GM18867 (cell line): ENCODE measurements around the gene MS4A18.
A peak's percentile ranks its signal among the peaks of the same experiment; 100 is the strongest.
"Not testable (repeated sequence)": the region's sequence is repeated elsewhere in the genome, so short reads cannot be mapped to it uniquely, and the experiment has no call there.

Source experiments
- ATAC-seq: cut with Tn5 transposase; IDR thresholded peaks from one replicate; pipeline ENCODE4 v1.9.1; 2021; ENCODE audit warnings: mild to moderate bottlenecking, moderate library complexity; ENCODE audit not compliant: unreplicated experiment

The MS4A18 gene

DNA sequence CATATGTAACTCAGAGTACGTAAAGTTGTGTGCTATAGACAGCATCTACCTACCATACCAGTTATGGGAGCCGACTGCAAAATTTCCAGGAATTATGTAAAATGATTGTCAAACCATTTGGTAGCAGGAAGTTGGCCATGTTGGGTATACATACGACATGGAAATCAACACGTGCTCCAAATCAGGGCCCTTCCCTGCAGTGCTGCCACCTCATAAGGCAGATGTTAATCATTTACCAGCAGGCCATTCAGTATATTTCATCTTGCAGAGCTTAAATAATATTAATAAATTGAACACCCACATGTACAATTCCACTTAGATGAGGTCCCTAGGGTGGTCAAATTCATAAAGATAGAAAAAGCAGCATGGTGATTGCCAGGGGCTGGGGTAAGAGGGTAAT lies 9.8 kb downstream of the MS4A18 start:
- no peak for ATAC-seq

DNA sequence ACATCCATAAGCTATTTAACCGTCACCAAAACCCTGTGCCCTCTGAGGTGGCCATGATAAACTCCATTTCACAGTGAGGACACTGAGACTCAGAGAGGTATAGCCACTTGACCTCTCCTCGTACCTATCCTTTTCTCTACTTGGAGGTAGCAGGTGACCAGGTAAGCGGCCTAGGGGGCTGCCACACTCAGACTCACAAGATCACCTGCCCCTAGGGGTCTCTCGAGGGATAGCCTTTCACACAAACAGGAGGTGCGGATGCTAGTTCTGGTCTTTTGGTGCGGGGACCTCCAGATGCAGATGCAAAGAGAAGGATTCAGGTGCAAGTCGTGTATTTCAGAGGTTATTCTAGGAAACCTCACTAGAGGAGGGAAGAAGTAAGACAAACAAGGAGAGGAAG lies 14.6 kb downstream of the MS4A18 start:
- ATAC-seq = no peak

DNA sequence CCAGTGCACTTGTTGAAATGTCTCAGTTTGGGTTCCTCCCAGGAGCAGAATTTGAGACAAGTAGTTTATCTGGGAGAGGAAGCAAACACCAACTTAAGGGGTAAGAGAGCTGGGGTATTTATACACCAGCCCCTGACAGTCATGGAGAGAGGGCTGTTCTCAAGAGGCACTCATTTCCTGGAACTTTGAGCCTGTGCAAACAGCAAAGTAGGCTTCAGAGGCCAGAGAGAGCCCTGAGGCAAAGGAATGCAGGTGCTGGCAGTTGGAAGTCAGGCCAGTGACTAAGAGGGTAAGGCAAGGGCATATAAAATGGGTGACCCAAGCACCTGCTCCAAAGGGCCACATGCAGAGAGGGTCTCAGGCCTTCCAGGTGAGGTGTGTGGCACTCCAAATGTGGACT lies 16.1 kb downstream of the MS4A18 start:
- no peak for ATAC-seq

DNA sequence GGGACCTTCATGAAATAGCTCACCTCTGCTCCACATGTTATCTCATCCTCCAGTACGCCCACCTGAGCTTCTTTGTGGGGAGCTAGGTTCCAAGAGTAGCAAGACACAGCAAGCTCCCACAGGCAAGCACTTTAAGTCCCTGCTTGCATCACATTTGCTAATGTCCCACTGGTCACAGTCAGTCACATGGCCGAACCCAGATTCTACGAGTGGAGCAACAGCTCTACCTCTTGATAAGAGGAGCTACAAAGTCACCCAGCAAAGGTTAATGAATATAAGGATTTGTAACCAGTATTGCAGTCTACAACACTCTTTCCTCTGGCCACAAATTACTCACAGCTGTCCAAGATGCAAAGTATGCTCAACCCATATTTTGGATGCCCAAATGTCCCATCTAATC lies 16.9 kb downstream of the MS4A18 start:
- ATAC-seq = no peak

DNA sequence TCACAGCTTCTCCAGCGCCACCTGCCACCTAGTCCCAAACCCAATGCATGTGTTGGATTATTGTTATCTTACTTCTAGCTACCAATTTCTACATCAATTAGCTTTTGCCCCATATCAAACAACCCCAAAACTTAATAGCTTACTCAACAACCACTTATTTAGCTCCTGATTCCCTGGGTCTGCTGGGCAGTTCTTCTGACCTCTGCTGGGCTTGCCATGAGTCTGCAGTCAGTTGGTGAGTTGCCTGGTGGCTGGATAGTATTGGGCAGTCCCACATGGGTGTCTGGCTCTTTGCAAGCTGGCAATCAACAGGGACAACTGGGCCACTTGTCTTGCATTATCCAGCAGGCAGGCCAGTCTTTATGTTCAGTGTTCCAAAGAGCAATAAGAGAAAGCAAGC lies 18.5 kb downstream of the MS4A18 start:
- ATAC-seq = no peak

- no peak for ATAC-seq
Observed at GRCh38 chr11:60744114-60744513, 19.6 kb downstream of the MS4A18 start.

- ATAC-seq = no peak
Observed at GRCh38 chr11:60747359-60747873, 22.9 kb downstream of the MS4A18 start.

DNA sequence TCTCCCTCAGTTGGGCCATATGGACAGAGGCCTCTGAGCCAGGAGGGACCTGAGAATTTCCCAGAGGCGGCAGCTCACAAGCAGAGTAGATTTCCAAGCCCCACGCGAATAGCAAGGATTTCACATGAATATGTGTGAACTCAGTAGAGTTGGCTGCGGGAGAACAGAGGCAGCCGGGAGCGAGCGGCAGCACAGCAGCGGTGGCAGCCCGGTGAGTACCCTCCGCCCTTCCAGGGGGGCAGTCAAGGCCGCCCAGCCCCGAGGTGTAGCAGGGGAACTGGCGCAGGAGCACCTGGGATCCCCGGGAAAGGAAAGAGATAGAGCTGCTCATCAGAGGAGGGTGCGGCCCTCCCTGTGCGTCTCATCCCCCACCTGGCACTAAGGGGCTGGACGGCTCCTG lies 23.7 kb downstream of the MS4A18 start:
- no peak for ATAC-seq

DNA sequence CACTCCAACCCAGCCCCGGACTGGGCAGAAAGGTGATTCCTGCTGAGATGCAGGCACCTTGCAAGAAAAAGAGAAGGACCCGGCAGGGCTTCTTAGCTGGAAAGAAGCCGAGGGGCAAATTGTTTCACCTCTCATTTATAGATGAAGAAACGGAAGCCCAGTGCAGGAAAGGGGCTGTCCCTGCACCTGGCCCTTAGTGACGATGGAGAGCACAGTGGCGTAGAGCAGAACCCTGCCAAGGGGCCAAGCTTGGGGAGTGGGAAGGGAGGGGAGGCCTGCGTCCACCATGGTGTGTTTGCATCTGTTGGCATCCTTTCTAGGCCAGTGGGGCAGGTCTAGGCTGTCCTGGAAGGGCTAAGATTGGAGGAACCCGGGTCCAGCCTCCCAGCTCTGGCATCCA lies 24.3 kb downstream of the MS4A18 start:
- no peak for ATAC-seq

DNA sequence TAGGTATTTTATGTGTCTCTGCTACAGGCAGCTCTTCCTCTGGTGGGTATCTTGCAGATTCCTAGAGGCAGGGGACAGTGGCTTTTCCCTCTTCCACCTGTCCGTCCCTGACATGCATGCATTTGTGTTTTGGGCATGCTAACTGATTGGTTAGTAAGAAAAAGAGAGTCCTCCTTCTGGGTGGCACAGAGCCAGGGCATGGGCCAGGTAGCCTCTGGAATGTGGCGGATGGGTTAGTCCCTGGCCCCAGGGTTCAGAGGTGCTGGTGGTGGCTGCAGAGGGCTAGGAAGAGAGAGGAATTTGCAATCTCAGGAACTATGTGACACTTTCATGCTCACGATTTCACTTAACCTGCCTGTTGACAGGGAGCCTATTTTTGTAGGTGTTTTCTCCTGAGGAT lies 26.4 kb downstream of the MS4A18 start:
- no peak for ATAC-seq

- no peak for ATAC-seq
Observed at GRCh38 chr11:60753309-60753708, 28.8 kb downstream of the MS4A18 start.

DNA sequence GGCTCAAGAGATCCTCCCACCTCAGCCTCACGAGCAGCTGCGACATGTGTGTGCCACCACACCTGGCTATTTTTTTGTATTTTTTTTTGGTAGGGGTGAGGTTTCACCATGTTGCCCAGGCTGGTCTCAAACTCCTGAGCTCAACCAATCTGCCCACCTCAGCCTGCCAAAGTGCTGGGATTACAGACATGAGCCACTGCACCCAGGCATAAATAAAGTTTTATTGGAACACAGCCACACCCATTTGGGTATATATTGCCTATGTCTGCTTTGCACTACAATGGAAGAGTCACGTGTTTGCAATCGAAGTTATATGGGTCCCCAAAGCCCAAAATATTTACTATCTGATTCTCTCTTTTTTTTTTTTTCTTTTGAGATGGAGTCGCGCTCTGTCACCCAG lies 30.4 kb downstream of the MS4A18 start:
- no peak for ATAC-seq

DNA sequence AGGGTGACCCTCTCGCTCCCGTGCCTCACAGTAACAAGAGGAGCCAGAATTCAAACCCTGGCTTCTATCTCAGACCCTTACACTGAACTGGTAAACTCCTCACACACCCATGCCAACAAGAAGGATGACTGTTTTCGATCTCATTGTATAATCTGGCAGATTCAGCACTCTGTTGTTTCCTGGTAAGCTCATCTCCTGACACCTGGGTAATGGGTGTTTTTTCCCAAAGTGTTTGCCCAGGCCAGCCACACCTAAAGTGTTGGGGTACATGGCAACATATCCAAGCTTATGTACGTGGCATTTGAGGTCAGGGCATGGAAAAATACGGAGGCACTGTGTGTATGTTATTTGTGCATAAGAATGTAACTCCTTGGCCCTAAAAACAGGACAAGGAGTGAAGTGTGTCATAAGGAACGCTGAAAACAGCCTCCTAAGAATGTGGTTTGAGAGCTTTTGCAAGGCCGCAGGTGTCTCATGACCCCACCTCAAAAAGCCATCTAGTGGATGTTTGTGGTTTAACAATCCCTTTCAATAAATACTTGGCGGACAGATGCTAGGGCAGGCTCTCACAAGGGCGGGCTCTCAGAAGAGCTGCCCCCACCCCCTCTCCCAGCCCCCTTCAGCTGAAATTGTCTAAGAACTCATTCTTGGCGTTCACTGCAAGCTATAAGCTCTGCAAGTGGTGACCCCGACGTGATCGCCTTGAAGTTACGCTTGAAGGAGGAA lies 31.9 kb downstream of the MS4A18 start, which contains the start of gene MS4A15:
Gene MS4A15 (plus strand): TSS at position 561 of the 726 bp plus-strand sequence. CDS start 6,867 bp downstream, outside the sequence.
- no peak for ATAC-seq

DNA sequence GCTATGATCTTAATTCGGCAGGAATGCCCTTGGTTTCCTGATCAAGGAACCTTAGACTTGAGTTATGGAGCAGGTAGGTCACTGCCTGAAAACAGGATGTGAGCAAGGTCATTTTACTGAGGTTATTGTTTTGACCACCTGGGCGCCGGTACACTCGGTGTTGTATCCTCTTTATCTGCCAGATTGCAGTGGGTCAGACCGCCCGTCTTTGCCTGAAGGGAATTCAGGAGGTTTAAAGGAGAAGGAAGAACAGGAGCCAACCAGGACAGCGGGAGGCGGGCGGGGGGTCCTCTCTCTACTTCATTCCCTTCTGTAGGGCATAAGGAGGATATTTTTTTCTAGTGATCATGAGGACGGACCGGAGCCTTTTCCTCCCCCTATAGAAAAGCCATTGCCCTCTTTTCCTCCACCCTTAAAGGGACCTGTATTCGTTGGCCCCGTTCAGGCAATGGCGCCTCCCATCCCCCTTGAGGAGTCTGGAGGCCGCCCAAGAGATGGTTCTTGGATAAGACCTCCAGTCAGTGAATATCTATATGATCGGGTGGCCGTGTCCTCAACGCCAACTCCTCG lies 32.8 kb downstream of the MS4A18 start:
- ATAC-seq = no peak

GRCh38 chr11:60758671-60759070 lies 34.2 kb downstream of the MS4A18 start:
- not testable (repeated sequence) for ATAC-seq

DNA sequence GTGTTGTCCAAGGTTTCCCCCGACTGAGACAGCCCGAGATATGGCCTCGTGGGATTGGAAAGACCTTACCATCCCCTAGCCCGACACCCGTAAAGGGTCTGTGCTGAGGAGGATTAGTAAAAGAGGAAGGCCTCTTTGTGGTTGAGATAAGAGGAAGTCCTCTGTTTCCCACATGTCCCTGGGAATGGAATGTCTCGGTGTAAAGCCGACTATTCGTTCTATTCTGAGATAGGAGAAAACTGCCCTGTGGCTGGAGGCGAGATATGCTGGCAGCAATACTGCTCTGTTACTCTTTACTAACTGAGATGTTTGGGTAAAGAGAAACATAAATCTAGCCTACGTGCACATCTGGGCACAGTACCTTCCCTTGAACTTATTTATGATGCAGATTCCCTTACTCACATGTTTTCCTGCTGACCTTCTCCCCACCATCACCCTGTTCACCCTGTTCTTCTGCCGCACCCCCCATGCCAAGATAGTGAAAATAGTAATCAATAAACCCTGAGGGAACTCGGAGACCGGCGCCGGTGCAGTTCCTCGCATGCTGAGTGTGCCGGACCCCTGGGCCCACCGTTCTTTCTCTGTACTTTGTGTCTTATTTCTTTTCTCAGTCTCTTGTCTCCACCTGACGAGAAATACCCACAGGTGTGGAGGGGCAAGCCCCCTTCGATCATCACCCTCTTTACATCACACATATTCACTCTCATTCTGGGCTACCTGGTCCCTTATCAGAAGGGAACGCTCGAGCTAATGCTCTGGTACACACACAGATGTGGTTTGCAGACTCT lies 35.1 kb downstream of the MS4A18 start:
- not testable (repeated sequence) for ATAC-seq

- peak; percentile 39 for ATAC-seq
Observed at GRCh38 chr11:60761436-60762190, 37.1 kb downstream of the MS4A18 start.

DNA sequence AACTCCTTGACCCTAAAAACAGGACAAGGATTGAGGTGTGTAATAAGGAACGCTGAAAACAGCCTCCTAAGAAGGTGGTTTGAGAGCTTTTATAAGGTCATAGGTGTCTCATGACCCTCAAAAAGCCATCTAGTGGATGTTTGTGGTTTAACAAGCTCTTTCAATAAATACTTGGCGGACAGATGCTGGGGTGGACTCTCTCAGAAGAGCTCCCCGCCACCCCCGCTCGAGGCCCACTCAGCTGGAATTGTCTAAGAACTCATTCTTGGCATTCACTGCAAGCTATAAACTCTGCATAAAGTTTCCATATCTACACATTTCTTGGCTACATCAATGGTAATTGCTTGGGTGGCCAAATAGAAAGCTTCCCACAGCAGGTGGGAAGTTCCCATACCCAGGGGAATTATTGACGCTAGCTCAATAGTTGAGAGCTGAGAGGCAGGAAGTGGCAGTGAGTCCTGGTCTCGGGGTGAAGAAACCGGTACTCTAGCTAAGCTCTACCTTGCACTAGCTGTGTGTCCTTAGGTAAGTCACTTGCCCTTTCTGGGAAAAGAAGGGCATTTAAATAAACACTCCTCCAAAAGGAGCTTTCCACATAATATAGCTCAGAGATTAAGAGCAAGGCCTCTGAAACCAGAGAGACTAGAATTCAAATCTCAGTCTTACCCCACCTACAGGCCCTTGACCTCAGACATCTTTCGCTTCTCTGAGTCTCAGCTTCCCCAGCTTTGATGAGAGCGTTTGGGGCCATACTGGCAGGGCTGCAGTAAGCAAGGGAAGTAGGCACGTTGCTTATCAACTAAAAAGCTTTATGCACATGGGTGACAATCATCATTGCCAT lies 38.6 kb downstream of the MS4A18 start:
- ATAC-seq = peak; percentile 69

- ATAC-seq = no peak
Observed at GRCh38 chr11:60763692-60764369, 39.3 kb downstream of the MS4A18 start.
